Endothelial cell of umbilical vein (primary cell): Measurements from ENCODE around the gene MDFIC. TPM values are rescaled to one million over a fixed set of nuclear protein-coding genes. Genes with fewer than 3 reads are reported as not detected.

Experiments used
- BruUV-seq: library from RNA; stranded (reverse); fragments of 400-500 nt; replicated peaks from 2 replicates; lab custom pipeline; 2021; lab: Mats Ljungman, UMichigan
- CTCF ChIA-PET: fragments of 300-600, 350-600 bp; sonication (Branson Sonifier 250); formaldehyde crosslinking; loops from one replicate; lab custom pipeline; 2021; ENCODE audit warnings: antibody characterized with exemption, inconsistent platforms; lab: Charles Lee
- POLR2A ChIA-PET: fragments of 300-600, 350-600 bp; sonication (Branson Sonifier 250); formaldehyde crosslinking; loops from one replicate; lab custom pipeline; 2021; ENCODE audit warnings: antibody characterized with exemption, inconsistent platforms; lab: Charles Lee
- DNase-seq: peaks from one replicate; pipeline ENCODE4 v3.0.0-alpha.2; 2011; ENCODE audit warnings: low read depth, low spot score
- FAIRE-seq: peaks from 2 replicates; lab custom pipeline; 2011; peaks lifted over from hg19 to GRCh38; lab: Jason Lieb, UNC
- H2AFZ ChIP-seq: 2 replicates; pipeline ENCODE4 v1.6.0; 2012; ENCODE audit warnings: low read depth, low read length, control low read depth, inconsistent platforms
- H3K27ac ChIP-seq: 2 replicates; pipeline ENCODE4 v1.5.1; 2011; ENCODE audit warnings: low read depth, mild to moderate bottlenecking, control low read depth, low read length, moderate library complexity; ENCODE audit not compliant: insufficient read depth
- H3K27me3 ChIP-seq, 2 experiments: 2 replicates each; pipeline versions ENCODE4 v1.6.0 to v1.6.1; 2011; ENCODE audit warnings: low read length in 2 of 2, mixed read lengths in 1 of 2; ENCODE audit not compliant: control insufficient read depth in 2 of 2, insufficient read depth in 2 of 2
- H3K36me3 ChIP-seq, 2 experiments: 2 replicates in 1 of 2; 3 replicates in 1 of 2; pipeline ENCODE4 v1.5.1; 2011; ENCODE audit warnings: low read length in 2 of 2, mild to moderate bottlenecking in 1 of 2, moderate library complexity in 1 of 2; ENCODE audit not compliant: control insufficient read depth in 2 of 2, insufficient read depth in 2 of 2; ENCODE audit errors: extremely low read depth in 1 of 2
- H3K4me1 ChIP-seq: 3 replicates; pipeline ENCODE4 v1.5.1; 2011; ENCODE audit warnings: mild to moderate bottlenecking, low read length; ENCODE audit not compliant: control insufficient read depth, insufficient read depth; ENCODE audit errors: extremely low read depth
- H3K4me2 ChIP-seq: 2 replicates; pipeline ENCODE4 v1.6.1; 2011; ENCODE audit warnings: low read length, control low read depth, mixed read lengths; ENCODE audit not compliant: insufficient read depth
- H3K4me3 ChIP-seq, 3 experiments: fragments of 200-600 bp in 1 of 3; sonication (generic), shearing (Covaris generic) in 1 of 3; replicated peaks in 1 of 3; 2 replicates each; pipeline ENCODE4 v1.5.1; 2011 to 2016; ENCODE audit warnings: control low read depth in 3 of 3, low read length in 3 of 3, mild to moderate bottlenecking in 2 of 3, inconsistent platforms in 1 of 3, low read depth in 1 of 3, moderate library complexity in 1 of 3; ENCODE audit not compliant: insufficient read depth in 1 of 3
- H3K79me2 ChIP-seq: 2 replicates; pipeline ENCODE4 v1.6.0; 2012; ENCODE audit warnings: low read length, inconsistent platforms; ENCODE audit not compliant: control insufficient read depth, insufficient read depth
- H3K9ac ChIP-seq: replicated peaks from 2 replicates; pipeline ENCODE3; 2011; ENCODE audit warnings: low read length, control low read depth; ENCODE audit not compliant: insufficient read depth; ENCODE audit errors: extremely low read depth
- H3K9me1 ChIP-seq: replicated peaks from 3 replicates; pipeline ENCODE4 v1.6.0; 2011; ENCODE audit warnings: mild to moderate bottlenecking, low read length; ENCODE audit not compliant: control insufficient read depth, insufficient read depth; ENCODE audit errors: extremely low read depth
- H3K9me3 ChIP-seq: replicated peaks from 2 replicates; pipeline ENCODE4 v1.5.1; 2012; ENCODE audit warnings: low read length, inconsistent platforms; ENCODE audit not compliant: control insufficient read depth, insufficient read depth
- H4K20me1 ChIP-seq: replicated peaks from 2 replicates; pipeline ENCODE3; 2011; ENCODE audit warnings: mild to moderate bottlenecking, low read length; ENCODE audit not compliant: control insufficient read depth, insufficient read depth; ENCODE audit errors: extremely low read depth
- EZH2 ChIP-seq: IDR thresholded peaks from 2 replicates; pipeline ENCODE4 v1.6.1; 2012; ENCODE audit warnings: borderline replicate concordance, low read depth, mild to moderate bottlenecking, moderate library complexity, low read length, inconsistent platforms; ENCODE audit not compliant: severe bottlenecking
- FOS ChIP-seq: IDR thresholded peaks from 2 replicates; pipeline ENCODE4 v1.6.1; 2011; ENCODE audit warnings: mild to moderate bottlenecking, low read length, moderate library complexity, borderline replicate concordance; ENCODE audit not compliant: insufficient read depth
- GATA2 ChIP-seq: IDR thresholded peaks from 2 replicates; pipeline ENCODE4 v1.7.0; 2011; ENCODE audit warnings: low read depth, mild to moderate bottlenecking, moderate library complexity, mixed read lengths, low read length; ENCODE audit not compliant: insufficient read length, insufficient read depth
- JUN ChIP-seq: IDR thresholded peaks from 2 replicates; pipeline ENCODE4 v1.6.1; 2011; ENCODE audit warnings: borderline replicate concordance, low read depth; ENCODE audit not compliant: insufficient read length, insufficient read depth
- POLR2A ChIP-seq: IDR thresholded peaks from 2 replicates; pipeline ENCODE4 v1.6.1; 2012; ENCODE audit warnings: low read depth, mild to moderate bottlenecking, control low read depth, low read length
- POLR2AphosphoS5 ChIP-seq: IDR thresholded peaks from 2 replicates; pipeline ENCODE4 v1.6.1; 2012; ENCODE audit warnings: low read depth, mild to moderate bottlenecking, control low read depth, low read length, moderate library complexity; ENCODE audit not compliant: insufficient read depth
- dilution Hi-C: fragments of 300-500 bp; cut with MboI; formaldehyde crosslinking; loops from one replicate; pipeline ENCODE4 v1.15.0; 2019; ENCODE audit warnings: low sequenced_read_pairs; ENCODE audit not compliant: extremely low pct_ligation_motif_present
- intact Hi-C: fragments of 100-400 bp; cut with micrococcal nuclease; formaldehyde crosslinking; loops from one replicate; pipeline ENCODE4 v1.10.0; 2022
- polyA plus RNA-seq, 4 experiments: library from polyadenylated mRNA; depleted of rRNA in 3 of 4; stranded (reverse) in 3 of 4; unstranded in 1 of 4; fragments of >200 nt; gene quantifications; 2 replicates each; pipeline versions ENCODE4 v1.2.1 to v1.2.3, GENCODE V29; 2011 to 2012; ENCODE audit warnings: missing spikeins in 1 of 4
- total RNA-seq: library from RNA; stranded (reverse); gene quantifications from 2 replicates; pipeline ENCODE4 v1.2.3, GENCODE V29; 2021
- TF ChIP-seq, protein P1 (sequence below): IDR thresholded peaks from 2 replicates; pipeline ENCODE4 v1.6.1; 2011; ENCODE audit not compliant: insufficient read depth, insufficient read length
- TF ChIP-seq, protein P2 (sequence below), 2 donors: IDR thresholded peaks; 1 replicate in 1 of 2; 2 replicates in 1 of 2; pipeline ENCODE4 v1.5.1; 2011; ENCODE audit warnings: low read length in 2 of 2, mild to moderate bottlenecking in 2 of 2, moderate library complexity in 2 of 2, control low read depth in 1 of 2, inconsistent platforms in 1 of 2, low read depth in 1 of 2; ENCODE audit not compliant: insufficient read depth in 1 of 2; ENCODE audit errors: extremely low read depth in 1 of 2

The MDFIC gene
- total and polyA plus RNA-seq, 2 donors (not counting 3 experiments of a cell fraction or from before 2014, with no cell fraction given) = 6.5 to 14.2 TPM

DNA sequence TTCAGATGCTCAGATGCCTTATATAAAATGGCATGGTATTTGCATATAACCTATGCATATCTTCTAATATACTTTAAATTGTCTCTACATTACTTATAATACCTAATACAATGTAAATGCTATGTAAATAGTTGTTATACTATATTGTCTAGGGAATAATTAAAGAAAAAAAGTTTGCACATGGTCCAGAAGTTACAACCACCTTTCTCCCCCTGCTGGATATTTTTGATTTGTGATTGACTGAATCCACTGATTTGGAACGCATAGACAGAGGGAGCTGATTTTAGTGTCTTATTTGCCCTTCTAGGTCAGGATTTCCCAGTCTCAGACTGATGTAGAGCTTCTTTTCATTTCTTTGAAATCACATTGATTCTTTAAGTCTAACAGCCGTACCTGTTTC lies 31.8 kb downstream of the MDFIC start:
- DNase-seq (no peak), FAIRE-seq (no peak)
- TF ChIP-seq GATA2 = no peak
- TF ChIP-seq, protein P1, sequence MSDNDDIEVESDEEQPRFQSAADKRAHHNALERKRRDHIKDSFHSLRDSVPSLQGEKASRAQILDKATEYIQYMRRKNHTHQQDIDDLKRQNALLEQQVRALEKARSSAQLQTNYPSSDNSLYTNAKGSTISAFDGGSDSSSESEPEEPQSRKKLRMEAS = no peak
- TF ChIP-seq POLR2AphosphoS5 = no peak
- TF ChIP-seq, protein P2, sequence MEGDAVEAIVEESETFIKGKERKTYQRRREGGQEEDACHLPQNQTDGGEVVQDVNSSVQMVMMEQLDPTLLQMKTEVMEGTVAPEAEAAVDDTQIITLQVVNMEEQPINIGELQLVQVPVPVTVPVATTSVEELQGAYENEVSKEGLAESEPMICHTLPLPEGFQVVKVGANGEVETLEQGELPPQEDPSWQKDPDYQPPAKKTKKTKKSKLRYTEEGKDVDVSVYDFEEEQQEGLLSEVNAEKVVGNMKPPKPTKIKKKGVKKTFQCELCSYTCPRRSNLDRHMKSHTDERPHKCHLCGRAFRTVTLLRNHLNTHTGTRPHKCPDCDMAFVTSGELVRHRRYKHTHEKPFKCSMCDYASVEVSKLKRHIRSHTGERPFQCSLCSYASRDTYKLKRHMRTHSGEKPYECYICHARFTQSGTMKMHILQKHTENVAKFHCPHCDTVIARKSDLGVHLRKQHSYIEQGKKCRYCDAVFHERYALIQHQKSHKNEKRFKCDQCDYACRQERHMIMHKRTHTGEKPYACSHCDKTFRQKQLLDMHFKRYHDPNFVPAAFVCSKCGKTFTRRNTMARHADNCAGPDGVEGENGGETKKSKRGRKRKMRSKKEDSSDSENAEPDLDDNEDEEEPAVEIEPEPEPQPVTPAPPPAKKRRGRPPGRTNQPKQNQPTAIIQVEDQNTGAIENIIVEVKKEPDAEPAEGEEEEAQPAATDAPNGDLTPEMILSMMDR (IDR thresholded peaks at IDR 0.05; ENCODE audit: extremely low read depth in 1 of 2, insufficient read depth in 1 of 2, low read depth in 1 of 2, low read length in 2 of 2) = no peak
- Histone ChIP-seq H4K20me1 (no peaks in the 10 kb centered on the region), H3K4me2 (no peak overlapping the region), H3K4me1 (no peaks in the 10 kb centered on the region), H3K9me1 (no peaks in the 10 kb centered on the region), H3K27ac (no peak overlapping the region), H3K79me2 (no peaks in the 10 kb centered on the region), H3K27me3 (no peaks in the 10 kb centered on the region), H3K36me3 (no peaks in the 10 kb centered on the region), H3K4me3 (no peak overlapping the region), H3K9me3 (no peaks in the 10 kb centered on the region), H2AFZ (no peak overlapping the region), H3K9ac (no peak overlapping the region)
- ChIA-PET CTCF (interaction anchor here (1.5 to 1.8 kb wide), 2 partner anchors 31 to 88 kb away, joined by 3 to 5 read pairs; no protein-coding TSS in a partner anchor), POLR2A (no interaction called here)
- dilution Hi-C loops = no loop called here
- no TSS peak for BruUV-seq
- intact Hi-C loops = no loop called here

DNA sequence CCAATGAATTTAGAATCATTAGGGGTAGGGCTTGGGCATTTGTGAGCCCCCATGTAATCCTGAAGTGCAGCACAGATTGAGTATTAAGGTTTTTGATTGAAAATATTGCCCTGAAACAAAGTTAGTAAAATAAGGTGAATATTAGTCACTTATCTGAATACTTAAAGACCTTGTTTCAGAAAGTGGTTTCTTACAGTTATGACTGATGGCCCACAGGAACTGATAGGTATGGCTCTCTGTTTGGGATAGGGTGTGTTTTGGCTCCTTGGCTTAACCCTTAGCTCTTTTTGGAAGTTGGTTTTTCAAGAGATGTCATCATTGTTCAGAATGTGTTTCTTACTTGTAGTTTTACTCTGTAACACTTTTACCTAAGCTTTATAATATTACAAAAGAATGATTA lies 34.8 kb downstream of the MDFIC start:
- DNase-seq (no peak), FAIRE-seq (no peak)
- Histone ChIP-seq H3K27ac (no peak overlapping the region), H3K36me3 (no peaks in the 10 kb centered on the region), H3K9me3 (no peaks in the 10 kb centered on the region), H3K4me2 (no peak overlapping the region), H3K79me2 (no peaks in the 10 kb centered on the region), H3K27me3 (no peaks in the 10 kb centered on the region), H3K4me1 (no peaks in the 10 kb centered on the region), H3K4me3 (no peak overlapping the region), H4K20me1 (no peaks in the 10 kb centered on the region), H2AFZ (no peak overlapping the region), H3K9ac (no peak overlapping the region), H3K9me1 (no peaks in the 10 kb centered on the region)
- no TSS peak for BruUV-seq
- dilution Hi-C loops = no loop called here
- ChIA-PET CTCF (interaction anchor here (1.1 kb wide), 1 partner anchor 18 kb away, joined by 3 read pairs; no protein-coding TSS in a partner anchor), POLR2A (no interaction called here)
- intact Hi-C loops = no loop called here
- TF ChIP-seq JUN (no peak), EZH2 (no peak), FOS (no peak), POLR2A (no peak), POLR2AphosphoS5 (no peak)
